NCI-H146 treated with DMSO at 0.1 percent for 48 hours (cell line): Measurements from ENCODE around the gene SMIM22.
A peak's percentile ranks its signal among the peaks of the same experiment; 100 is the strongest.

Source experiments
- DNase-seq: peaks from one replicate; lab custom pipeline; 2025; ENCODE audit not compliant: unreplicated experiment; lab: John Stamatoyannopoulos, UW

SMIM22 gene

GRCh38 chr16:4795828-4796572 is 831 bp downstream of the SMIM22 start:
- peak; percentile 15 for DNase-seq

GRCh38 chr16:4796982-4797804 is 2.0 kb downstream of the SMIM22 start:
- DNase-seq, result no peak

DNA sequence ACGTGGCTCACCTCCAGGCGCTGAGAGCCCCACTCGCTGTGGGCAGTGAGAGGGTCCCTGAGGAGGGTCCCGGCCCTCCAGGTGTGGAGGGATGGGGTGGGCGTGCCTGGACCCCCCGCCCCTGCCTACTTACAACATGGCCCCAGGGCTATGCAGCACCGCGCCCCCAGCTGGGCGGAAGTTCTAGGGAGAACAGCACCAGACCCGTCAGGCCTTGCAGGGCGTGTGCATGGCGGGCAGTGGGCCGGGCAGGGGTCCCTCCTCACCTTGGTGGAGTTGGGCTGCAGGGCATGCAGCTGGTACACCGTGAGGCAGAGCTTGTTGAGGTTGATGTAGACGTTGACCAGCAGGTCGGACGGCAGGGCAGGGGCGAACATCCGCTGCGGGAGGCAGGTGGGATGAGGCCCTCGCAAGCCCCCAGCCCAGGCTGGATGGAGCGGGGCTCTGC is 2.7 kb downstream of the SMIM22 start:
- no peak for DNase-seq

- DNase-seq, result no peak
Measured at GRCh38 chr16:4798456-4798855, 3.3 kb downstream of the SMIM22 start.

DNA sequence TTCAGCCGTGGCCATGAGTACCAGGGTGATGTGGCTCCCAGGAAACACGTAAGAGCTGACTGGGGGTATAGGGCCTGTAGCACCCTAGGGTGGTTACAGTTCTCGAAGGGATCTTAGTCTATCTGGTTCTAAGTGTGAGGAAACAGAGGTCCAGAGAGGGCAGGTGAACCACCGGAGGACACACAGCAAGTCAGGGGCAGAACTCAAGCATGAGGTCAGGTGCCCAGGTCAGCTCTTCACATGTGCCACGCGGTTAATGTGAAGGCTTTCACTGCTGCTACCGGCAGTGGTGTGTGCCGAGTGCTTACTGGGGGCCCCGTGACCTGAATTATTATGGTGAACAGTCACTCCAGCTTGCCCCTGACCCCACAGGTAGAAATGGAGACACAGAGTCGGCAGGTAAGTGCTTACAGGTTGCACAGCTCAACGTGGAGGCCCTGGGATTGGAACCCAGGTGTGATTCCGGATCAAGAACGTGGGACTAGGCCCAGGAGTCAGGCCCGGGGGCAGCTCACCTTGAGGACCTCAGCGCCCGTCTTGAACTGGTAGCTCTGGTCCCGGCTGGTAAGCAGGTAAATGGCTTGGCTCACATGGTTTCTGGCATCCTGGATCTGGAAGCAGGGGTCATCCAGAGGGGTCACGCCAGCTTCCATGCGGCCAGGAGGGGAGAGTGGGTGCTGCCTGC is 4.1 kb downstream of the SMIM22 start:
- no peak for DNase-seq

DNA sequence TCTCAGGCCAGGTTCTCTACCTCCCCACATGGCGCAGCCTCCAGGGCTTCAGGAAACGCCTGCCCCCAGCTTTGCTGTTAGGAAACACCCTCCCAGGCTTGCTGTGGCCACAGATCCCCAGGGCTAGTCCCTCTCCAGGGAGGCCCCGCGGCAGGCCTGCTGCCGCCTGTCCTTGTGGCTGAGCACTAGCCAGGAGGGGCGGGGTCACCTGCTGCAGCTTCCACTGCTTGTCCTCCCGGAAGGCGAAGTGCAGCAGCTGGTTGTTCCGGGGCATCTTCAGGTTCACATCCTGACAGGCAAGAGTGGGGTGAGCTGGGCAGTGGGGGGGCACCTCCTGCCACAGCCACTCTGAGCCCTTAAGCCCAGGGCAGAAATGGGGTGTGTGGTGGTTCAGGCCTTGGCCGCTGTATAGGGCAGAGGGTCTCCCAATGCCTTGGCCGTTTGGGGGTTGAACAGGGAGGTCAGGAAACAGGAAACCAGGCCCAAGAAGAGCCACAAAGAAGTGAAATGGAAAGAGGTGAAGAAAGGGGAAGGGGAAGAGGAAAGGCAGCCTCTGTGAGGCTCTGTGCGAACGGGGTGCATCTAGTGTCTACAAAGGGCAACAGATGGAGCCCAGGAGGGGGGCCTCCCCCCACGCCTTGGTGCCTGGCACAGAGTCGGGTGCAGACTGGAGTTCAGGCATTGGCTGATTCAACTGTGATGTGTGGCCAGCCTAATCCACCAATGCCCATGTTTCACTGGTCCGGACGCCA is 5.3 kb downstream of the SMIM22 start:
- no peak for DNase-seq

DNA sequence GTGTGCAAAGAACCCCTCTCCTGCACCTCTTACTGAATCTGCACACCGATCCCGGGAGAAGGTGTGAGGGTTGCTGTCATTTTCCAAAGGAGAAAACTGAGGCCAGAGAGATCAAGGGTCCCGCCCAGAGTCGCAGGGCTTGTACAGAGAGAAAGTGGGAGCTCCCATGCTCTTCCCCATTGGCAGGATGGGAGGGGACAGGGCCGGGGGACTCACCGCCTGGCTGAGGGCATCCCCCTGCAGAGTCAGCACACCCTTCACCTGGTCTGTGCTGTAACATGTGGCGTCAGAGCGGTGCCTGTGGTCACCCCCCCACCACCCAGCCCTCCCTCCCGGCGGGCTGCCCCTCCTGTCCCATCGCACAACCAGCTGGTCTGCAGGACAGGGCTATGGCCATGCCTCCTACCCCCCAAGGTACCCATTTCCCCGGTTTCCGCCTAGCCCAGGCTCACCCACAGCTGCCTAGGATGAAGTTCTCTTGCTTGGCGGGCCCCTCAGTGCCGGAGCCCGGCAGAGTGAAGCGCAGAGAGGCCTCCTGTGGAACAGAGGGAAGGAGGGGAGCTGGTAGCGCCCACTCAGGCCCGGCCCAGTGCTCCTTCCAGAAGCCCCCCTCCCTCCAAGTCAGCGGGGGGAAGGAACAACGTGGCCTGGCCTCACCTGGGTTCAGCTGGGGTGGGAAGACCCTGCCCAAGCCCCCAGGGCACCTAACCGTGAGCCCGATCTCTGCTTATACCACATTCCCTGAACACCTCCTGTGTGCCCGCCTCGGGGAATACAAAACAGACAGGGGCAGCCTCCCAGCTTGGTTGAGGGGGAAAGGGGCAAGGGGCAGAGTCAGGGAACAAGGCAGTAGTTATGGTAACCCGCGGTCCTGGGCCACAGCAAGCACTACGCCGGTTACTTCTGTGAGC is 6.1 kb downstream of the SMIM22 start:
- DNase-seq, result no peak

- DNase-seq, result peak; percentile 90
Measured at GRCh38 chr16:4801962-4802658, 6.9 kb downstream of the SMIM22 start, which contains the start of gene ROGDI. ROGDI (minus strand) TSS chr16:4802633; CDS start chr16:4802571, 62 bp downstream.

DNA sequence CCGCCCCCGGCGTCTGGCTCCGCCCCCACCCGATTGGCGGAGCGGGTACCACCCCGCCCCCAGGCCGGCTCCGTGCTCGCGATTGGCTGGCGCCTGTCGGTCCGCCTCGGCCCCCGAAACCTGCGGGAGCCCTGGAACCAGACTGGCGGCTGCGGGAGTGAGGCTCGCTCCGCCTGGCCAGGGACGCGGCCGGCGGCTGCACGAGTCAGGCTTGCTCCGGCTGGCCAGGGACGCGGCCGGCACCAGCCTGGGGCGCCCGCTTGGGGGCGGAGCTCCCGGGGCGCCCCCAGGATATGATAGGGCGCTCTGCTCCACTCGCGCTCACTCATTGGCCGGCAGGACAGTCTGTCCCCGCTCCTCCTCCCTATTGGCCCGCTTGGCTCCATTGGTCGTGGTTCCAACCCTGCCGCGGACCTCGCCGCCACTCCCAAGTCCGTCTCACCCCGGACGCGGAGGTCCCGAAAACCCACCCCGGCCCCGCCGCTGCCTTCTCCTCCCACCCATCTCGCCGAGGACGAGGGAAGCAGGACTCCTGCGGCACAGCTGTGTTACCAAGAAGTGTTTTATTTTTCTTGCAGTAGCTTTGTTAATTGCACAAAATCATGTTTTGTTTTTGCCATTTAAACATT is 7.6 kb downstream of the SMIM22 start:
- peak; percentile 93 for DNase-seq

DNA sequence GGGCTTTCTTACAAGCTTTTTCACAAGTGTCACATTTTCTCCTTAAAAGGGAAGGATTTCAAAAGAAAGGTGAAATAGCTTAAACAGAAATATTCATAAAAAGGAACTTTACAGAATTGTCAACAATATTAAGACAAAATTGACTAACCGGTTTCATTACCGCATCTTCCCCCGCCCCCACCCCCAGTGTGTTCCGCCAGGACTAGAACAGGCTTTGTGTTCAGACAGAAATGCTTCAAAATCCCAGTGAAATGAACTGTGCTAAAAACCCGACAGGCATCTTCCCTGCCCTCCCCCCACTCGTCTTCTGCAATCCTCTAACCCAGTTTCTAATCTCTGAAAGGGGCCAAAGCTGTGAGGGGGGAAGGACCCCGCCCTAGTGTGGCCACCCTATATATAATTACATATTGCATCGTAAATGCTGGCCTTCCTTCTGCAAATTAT is 8.3 kb downstream of the SMIM22 start:
- DNase-seq, result no peak

DNA sequence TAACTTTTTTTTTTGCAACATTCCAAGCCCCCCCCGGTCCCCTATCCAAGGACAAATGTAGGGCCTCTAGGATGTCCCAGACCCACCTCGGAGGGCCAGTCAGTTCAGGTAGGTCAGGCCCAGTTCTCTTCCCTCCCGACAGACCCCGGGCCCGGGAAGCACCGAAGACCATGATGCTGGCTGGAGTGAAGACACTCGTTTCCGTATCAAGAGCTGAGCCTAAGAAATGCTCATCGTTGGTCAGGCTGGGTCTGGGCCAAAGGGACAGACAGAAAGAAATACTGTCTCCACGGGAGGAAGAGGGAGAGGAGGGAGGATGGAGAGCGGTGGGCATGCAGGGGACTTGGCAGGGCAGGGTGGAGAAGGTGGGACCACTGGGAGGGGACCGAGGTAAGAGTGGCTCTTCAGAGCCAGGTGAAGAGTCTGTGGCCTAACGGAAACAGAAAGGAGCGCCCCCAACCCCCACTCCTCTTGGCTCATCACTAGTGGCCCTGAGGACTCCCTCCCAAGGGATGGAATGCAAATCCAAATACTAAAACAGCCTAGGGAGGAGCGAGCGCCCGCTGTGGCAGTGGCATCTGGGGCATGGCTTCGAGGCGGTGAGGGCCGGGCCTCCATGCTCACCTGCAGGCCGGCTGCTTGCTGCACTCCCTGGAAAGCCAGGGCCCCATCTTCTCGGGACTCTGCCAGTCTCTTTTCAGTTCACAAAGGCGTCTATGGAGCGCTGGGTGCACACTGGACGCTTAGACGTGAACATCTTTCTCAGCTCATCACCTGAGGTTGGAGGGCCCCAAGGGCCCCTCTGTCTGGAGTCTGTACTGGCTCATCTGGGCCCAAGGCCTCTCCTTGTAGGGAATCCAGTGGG is 9.0 kb downstream of the SMIM22 start:
- DNase-seq, result no peak

DNA sequence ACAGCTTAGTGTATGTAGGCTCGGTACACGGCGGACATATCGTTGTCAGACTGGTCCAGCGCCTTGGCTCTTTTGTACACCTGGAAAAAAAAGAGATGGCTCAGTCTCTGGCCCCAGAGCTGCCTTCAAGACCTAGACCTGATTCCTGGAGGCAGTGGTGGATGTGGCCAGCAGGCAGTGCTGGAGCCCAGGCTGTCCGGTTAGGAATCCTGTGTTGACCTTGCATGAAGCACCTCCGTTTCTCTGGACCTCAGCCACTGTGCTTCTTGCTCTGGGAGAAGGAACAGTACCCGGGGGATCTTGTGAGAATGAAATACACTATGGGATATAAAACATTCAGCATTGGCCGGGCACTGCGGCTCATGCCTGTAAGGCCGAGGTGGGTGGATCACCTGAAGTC is 10.1 kb downstream of the SMIM22 start:
- DNase-seq, result no peak

DNA sequence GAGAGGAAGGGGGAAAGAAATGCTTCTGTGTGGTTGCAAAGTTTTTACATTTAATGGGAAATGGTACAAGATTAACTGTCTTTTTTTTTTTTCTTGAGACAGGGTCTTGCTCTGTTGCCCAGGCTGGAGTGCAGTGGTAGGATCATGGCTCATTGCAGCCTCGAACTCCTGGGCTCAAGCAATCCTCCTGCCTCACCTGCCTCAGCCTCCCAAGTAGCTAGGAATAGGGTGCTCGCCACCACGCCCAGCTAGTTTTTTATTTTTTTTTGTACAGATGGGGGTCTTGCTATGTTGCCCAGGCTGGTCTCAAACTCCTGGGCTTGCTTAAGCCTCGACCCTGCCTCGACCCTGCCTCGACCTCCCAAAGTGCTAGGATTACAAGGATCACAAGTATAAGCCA is 11.1 kb downstream of the SMIM22 start:
- DNase-seq, result no peak

- no peak for DNase-seq
Measured at GRCh38 chr16:4811242-4811641, 16.1 kb downstream of the SMIM22 start.

DNA sequence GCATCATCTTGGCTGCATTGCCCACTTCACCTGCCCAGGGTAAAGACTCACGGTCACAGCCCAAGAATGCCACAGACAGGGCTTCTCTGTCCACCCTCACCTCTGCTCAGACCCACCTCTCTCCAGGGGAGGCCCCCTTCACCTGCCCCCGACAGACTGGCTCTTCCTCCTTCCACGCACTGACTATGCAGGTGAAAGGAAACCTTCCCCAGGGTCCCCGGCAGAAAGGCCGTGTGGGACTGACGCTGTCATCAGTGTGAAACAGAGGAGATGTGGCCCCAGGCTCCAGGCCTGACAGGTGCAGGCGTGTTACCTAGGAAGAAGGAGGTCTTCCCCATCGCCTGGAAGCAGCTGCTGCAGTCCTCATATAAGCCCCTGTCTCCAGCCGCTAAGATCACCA is 16.6 kb downstream of the SMIM22 start:
- DNase-seq, result no peak

DNA sequence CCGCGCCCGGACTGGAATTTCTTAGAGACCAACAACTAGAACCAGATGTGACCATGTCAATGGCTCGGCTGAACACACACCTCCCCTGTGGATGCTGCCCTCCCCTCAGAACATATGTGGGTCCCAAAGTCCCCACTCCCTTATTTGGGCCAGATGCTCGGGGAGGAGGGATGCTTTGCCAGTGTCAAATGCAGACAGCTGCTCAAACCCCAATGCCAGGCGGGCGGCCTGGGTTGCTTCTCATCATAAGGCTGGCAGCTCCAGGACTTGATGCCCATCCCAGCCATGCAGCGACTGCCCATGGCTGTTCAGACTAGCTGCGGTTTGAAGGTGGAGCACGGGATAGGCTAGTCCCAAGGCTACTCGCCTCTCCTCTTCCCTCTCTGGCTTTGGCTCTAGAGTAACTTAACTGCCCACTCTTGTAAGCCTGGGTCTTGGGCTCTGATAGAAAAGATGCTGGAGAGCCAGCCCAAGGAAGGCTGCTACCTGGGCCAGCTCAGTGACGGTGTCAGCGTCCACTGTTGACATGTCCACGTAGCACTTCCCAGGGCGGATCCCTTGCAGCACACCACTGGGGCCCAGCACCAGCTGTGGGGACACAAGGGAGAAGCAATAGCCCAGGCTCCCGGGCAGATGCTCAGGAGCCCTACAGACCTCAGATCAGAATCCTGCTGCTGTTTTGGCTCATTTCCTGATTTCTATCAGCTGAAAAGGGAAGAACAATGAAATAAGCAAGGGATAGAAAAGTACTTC is 18.3 kb downstream of the SMIM22 start:
- DNase-seq, result no peak

- no peak for DNase-seq
Measured at GRCh38 chr16:4814046-4814445, 18.9 kb downstream of the SMIM22 start.
